ENCODE results near the gene EFCAB11. TPM values are rescaled to one million over a fixed set of nuclear protein-coding genes. Genes with fewer than 3 reads are reported as not detected.
"Not testable (repeated sequence)": the region's sequence is repeated elsewhere in the genome, so short reads cannot be mapped to it uniquely, and the experiment has no call there.

EFCAB11 gene
- total and polyA plus RNA-seq, 2 of the 4 experiments (the other 2 are of a cell fraction) = 2.2 to 5.3 TPM

DNA sequence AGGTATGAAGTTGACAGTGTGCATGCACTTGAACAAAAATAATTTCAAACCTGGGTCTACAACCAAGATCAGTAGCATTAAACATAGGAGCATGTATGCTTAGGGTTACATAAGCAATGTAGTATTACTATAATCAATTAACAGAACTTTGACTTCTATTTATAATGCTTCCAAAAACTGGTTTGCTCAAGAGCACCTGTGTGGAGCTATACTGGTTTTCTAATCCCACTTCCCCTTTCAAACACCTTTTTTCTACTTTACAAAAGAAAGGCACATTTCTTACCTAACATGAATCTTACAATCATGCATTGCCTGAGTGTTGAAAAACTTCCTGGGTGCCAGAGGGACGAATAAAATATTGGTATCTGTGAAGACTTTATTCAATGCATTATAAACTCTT lies 72.7 kb downstream of the EFCAB11 start:
- no peak overlapping the region for H2BK15ac ChIP-seq (ENCODE audit: low read depth, low read length)
- intact Hi-C loops (cut with micrococcal nuclease) = no loop called here
- no peak overlapping the region for H3K27ac ChIP-seq (ENCODE audit: insufficient read depth, low read length)
- no peaks in the 10 kb centered on the region for H3K36me3 ChIP-seq (ENCODE audit: control insufficient read depth, insufficient read depth, low read length)
- H2BK120ac ChIP-seq (ENCODE audit: low read depth, low read length) = no peak overlapping the region
- H3K4me1 ChIP-seq (ENCODE audit: control insufficient read depth, insufficient read depth, low read length) = no peaks in the 10 kb centered on the region
- H4K91ac ChIP-seq (ENCODE audit: insufficient read depth, low read depth, low read length) = no peak overlapping the region
- CTCF ChIA-PET = no interaction called here
- no peak for DNase-seq
- in situ Hi-C loops (cut with MboI; ENCODE audit: low sequenced_read_pairs) = no loop called here
- H3K4me3 ChIP-seq (ENCODE audit: insufficient read depth, low read depth, low read length) = no peak overlapping the region
- BruUV-seq (replicated peaks) = no TSS peak
- no peaks in the 10 kb centered on the region for H3K9me1 ChIP-seq (ENCODE audit: insufficient read depth, low read length)
- H3K23ac ChIP-seq (ENCODE audit: low read depth, low read length) = no peak overlapping the region
- H3K4ac ChIP-seq (ENCODE audit: low read depth, low read length) = no peak overlapping the region
- no peaks in the 10 kb centered on the region for H3K9me3 ChIP-seq (ENCODE audit: control insufficient read depth, insufficient read depth, low read length)
- H3K56ac ChIP-seq (ENCODE audit: extremely low read depth, insufficient read depth, low read length) = no peak overlapping the region
- H4K20me1 ChIP-seq (ENCODE audit: insufficient read depth, low read length) = no peaks in the 10 kb centered on the region
- no peak overlapping the region for H4K8ac ChIP-seq (ENCODE audit: low read depth in 2 of 2, low read length in 2 of 2)
- no peak for ATAC-seq (ENCODE audit: low read depth)
- H3K4me2 ChIP-seq (ENCODE audit: low read depth, low read length) = no peak overlapping the region
- no peak overlapping the region for H3K18ac ChIP-seq (ENCODE audit: low read depth, low read length)
- no peak overlapping the region for H2AK9ac ChIP-seq (replicated peaks; ENCODE audit: low read depth, low read length, poor library complexity)
- H2AK5ac ChIP-seq (ENCODE audit: low read depth, low read length) = no peak overlapping the region
- no CpG with 5 or more reads among the region's 1 CpG for WGBS, 2 experiments (ENCODE audit: extremely low coverage in 2 of 2, insufficient read length in 1 of 2)
- dilution Hi-C loops (cut with HindIII; ENCODE audit: low sequenced_read_pairs, unreplicated experiment) = no loop called here
- H3K79me1 ChIP-seq (ENCODE audit: low read depth in 1 of 2, low read length in 2 of 2) = no peaks in the 10 kb centered on the region; a peak in 1 of 4 replicates
- POLR2A ChIA-PET (ENCODE audit: unreplicated experiment) = no interaction called here
- no peak overlapping the region for H2AFZ ChIP-seq (replicated peaks; ENCODE audit: low read length, poor library complexity)
- no peak for TF ChIP-seq NFE2L2 (IDR thresholded peaks at IDR 0.05; ENCODE audit: low read depth, low read length)
- TF ChIP-seq MXI1 (IDR thresholded peaks at IDR 0.05; ENCODE audit: borderline replicate concordance, low read depth, low read length) = no peak
- no peak for TF ChIP-seq POLR2A (IDR thresholded peaks at IDR 0.05; ENCODE audit: low read depth, low read length)
- no peak for TF ChIP-seq RFX5 (IDR thresholded peaks at IDR 0.05; ENCODE audit: low read depth, low read length)
- no peak overlapping the region for H3K14ac ChIP-seq (replicated peaks; ENCODE audit: low read depth, low read length)
- H2BK20ac ChIP-seq (ENCODE audit: low read depth, low read length) = no peak overlapping the region
- H4K5ac ChIP-seq (ENCODE audit: low read depth, low read length) = no peak overlapping the region
- no peak overlapping the region for H2BK5ac ChIP-seq (ENCODE audit: low read depth, low read length, poor library complexity, severe bottlenecking)
- H3K27me3 ChIP-seq (ENCODE audit: control insufficient read depth, insufficient read depth, low read length) = no peaks in the 10 kb centered on the region
- H3K9ac ChIP-seq (ENCODE audit: low read depth, low read length) = no peak overlapping the region

- in situ Hi-C loops (cut with MboI; ENCODE audit: low sequenced_read_pairs); BruUV-seq (replicated peaks); intact Hi-C loops (cut with micrococcal nuclease): not testable (repeated sequence)
Observed at GRCh38 chr14:89874091-89874490, 80.4 kb downstream of the EFCAB11 start.

More at GRCh38 chr14:89874091-89874490, 80.4 kb downstream of the EFCAB11 start:
- H3K23ac ChIP-seq (ENCODE audit: low read depth, low read length); H2BK20ac ChIP-seq (ENCODE audit: low read depth, low read length); H2BK120ac ChIP-seq (ENCODE audit: low read depth, low read length); H3K4me1 ChIP-seq (ENCODE audit: control insufficient read depth, insufficient read depth, low read length); H4K8ac ChIP-seq (ENCODE audit: low read depth in 2 of 2, low read length in 2 of 2); H2AFZ ChIP-seq (replicated peaks; ENCODE audit: low read length, poor library complexity); H2AK9ac ChIP-seq (replicated peaks; ENCODE audit: low read depth, low read length, poor library complexity); H3K4ac ChIP-seq (ENCODE audit: low read depth, low read length); H3K4me2 ChIP-seq (ENCODE audit: low read depth, low read length); H3K27ac ChIP-seq (ENCODE audit: insufficient read depth, low read length); H2BK5ac ChIP-seq (ENCODE audit: low read depth, low read length, poor library complexity, severe bottlenecking); H3K9ac ChIP-seq (ENCODE audit: low read depth, low read length); H3K36me3 ChIP-seq (ENCODE audit: control insufficient read depth, insufficient read depth, low read length); H3K18ac ChIP-seq (ENCODE audit: low read depth, low read length); H2AK5ac ChIP-seq (ENCODE audit: low read depth, low read length); H2BK15ac ChIP-seq (ENCODE audit: low read depth, low read length); H3K14ac ChIP-seq (replicated peaks; ENCODE audit: low read depth, low read length); H4K20me1 ChIP-seq (ENCODE audit: insufficient read depth, low read length); CTCF ChIA-PET; ATAC-seq (ENCODE audit: low read depth); DNase-seq; dilution Hi-C loops (cut with HindIII; ENCODE audit: low sequenced_read_pairs, unreplicated experiment); POLR2A ChIA-PET (ENCODE audit: unreplicated experiment); H3K27me3 ChIP-seq (ENCODE audit: control insufficient read depth, insufficient read depth, low read length); H3K4me3 ChIP-seq (ENCODE audit: insufficient read depth, low read depth, low read length); H4K91ac ChIP-seq (ENCODE audit: insufficient read depth, low read depth, low read length); H3K56ac ChIP-seq (ENCODE audit: extremely low read depth, insufficient read depth, low read length); H3K9me1 ChIP-seq (ENCODE audit: insufficient read depth, low read length); H4K5ac ChIP-seq (ENCODE audit: low read depth, low read length); H3K9me3 ChIP-seq (ENCODE audit: control insufficient read depth, insufficient read depth, low read length); H3K79me1 ChIP-seq (ENCODE audit: low read depth in 1 of 2, low read length in 2 of 2): not testable (repeated sequence)
- 90% methylated on average over 2 of the region's 3 CpGs; no CpG with 5 or more reads in 1 of the 2 experiments for WGBS, 2 experiments (ENCODE audit: extremely low coverage in 2 of 2, insufficient read length in 1 of 2)
